ENCODE measurements around the gene PTPRD. TPM values are rescaled to one million over a fixed set of nuclear protein-coding genes. Genes with fewer than 3 reads are reported as not detected.

The PTPRD gene
- total RNA-seq (2014; rRNA removed; shearing (Covaris generic)) (58.0 and 61.2 TPM in 2 replicates), polyA plus RNA-seq (2016; fragmentation: Nextera tagmentation; extraction: Ambion mirVana) (7.9 and 11.5 TPM in 2 replicates)
- long read RNA-seq, partial matches to known transcripts: 0 of 1 reads
- long read RNA-seq, other reads (novel, unspliced or antisense): 1 of 1 reads

DNA sequence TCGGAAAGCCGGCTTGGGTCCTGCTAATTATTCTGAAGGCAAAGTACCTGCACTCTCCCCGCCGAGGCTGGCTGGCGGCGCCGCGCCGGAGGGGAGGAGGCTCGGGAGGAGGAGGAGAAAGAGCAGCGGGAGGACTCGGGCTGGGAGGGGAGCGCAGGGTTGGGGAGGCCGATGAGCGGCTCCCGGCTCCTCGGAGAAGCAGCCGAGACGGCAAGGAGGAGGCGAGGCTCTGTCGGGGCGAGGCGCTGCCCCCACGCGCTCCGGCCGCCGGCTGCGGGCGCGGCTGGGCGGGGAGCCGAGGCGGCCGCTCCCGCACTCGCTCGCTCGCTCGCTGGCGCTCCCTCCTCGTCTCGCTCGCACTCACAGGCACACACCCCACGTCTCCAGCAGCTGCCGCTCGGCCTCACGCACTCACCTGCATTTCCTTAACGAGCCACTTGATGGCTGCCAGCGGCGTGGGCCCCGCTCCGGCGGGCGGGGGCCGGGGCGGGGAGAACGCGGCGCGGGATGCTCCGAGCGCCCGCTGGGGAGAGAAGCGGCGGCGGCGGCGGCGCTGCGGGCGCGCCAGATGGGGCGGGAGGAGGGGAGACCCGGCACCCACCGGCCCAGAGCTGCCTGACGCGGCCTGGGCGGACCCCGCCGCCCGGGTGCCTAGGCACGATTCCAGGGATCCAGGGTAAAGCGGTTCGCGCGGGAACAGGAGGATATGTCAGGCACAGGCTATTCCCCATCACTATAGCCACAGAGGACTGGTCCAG is at the start of gene PTPRD:
Gene PTPRD, minus strand, starts transcription at position 362 of the 758 bp plus-strand sequence.
- Mint-ChIP-seq H3K27me3 (ENCODE audit: insufficient read depth, low read depth, poor library complexity) (peaks cover 20% of the 10 kb centered on the region), H3K27ac (no peak within 1 kb of the TSS)

DNA sequence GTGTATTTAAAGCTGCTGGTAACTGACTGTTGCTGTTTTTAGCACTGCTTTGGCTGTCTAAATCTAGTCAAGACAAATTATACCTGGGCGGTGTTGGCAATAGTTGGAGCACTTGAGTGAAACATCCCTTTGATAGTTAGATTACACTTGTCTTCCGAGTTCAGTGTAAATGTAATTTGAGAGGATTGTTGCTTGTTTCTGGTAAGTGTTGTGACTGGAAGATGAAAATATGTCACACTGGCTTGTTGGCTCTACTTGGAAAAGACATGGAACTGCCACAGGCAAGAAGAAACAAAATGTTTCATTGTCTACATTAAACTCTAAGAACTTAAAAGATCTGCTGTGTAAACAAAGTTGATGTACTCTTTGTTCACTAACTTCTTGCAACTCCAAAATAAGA is 49.2 kb upstream of the PTPRD start:
- Mint-ChIP-seq H3K9me3 (no peaks in the 10 kb centered on the region), H3K4me3 (no peak overlapping the region), H3K36me3 (ENCODE audit: low read depth) (no peaks in the 10 kb centered on the region), H3K27me3 (ENCODE audit: insufficient read depth, low read depth, poor library complexity) (no peaks in the 10 kb centered on the region), H3K27ac (no peak overlapping the region), H3K4me1 (no peaks in the 10 kb centered on the region)
- H4K20me1 ChIP-seq (replicated peaks; ENCODE audit: insufficient read depth): no peaks in the 10 kb centered on the region
- no peak overlapping the region for H3K27ac ChIP-seq (ENCODE audit: low read depth)
- no peak overlapping the region for H3K4me3 ChIP-seq
- no peaks in the 10 kb centered on the region for H3K27me3 ChIP-seq (ENCODE audit: insufficient read depth)
- no peaks in the 10 kb centered on the region for H3K36me3 ChIP-seq (ENCODE audit: insufficient read depth)
- no peak overlapping the region for H2AFZ ChIP-seq
- H3K79me2 ChIP-seq (replicated peaks; ENCODE audit: insufficient read depth): no peaks in the 10 kb centered on the region
- H3F3A ChIP-seq (replicated peaks; ENCODE audit: low read depth): no peaks in the 10 kb centered on the region
- DNase-seq (ENCODE audit: low spot score) (no peak), ATAC-seq (no peak)
- no peaks in the 10 kb centered on the region for H3K4me1 ChIP-seq (ENCODE audit: insufficient read depth)
- H3K9me2 ChIP-seq (ENCODE audit: insufficient read depth): no peaks in the 10 kb centered on the region
- H3K4me2 ChIP-seq: no peak overlapping the region
- TF ChIP-seq EZH2phosphoT487 (IDR thresholded peaks at IDR 0.05; ENCODE audit: unreplicated experiment) (no peak), ZNF114 (CRISPR knock-in tag; IDR thresholded peaks at IDR 0.05) (no peak), POLR2AphosphoS5 (IDR thresholded peaks at IDR 0.05; ENCODE audit: low read depth) (no peak), ZNF331 (CRISPR knock-in tag; IDR thresholded peaks at IDR 0.05; ENCODE audit: low read depth) (no peak), EZH2 (IDR thresholded peaks at IDR 0.05; ENCODE audit: low read depth, unreplicated experiment) (no peak), NANOG (IDR thresholded peaks at IDR 0.05; ENCODE audit: borderline replicate concordance) (no peak), JUNB (IDR thresholded peaks at IDR 0.05; ENCODE audit: unreplicated experiment) (no peak), CREB1 (CRISPR knock-in tag; IDR thresholded peaks at IDR 0.05; ENCODE audit: low read depth) (no peak)
- TF ChIP-seq, protein P1, sequence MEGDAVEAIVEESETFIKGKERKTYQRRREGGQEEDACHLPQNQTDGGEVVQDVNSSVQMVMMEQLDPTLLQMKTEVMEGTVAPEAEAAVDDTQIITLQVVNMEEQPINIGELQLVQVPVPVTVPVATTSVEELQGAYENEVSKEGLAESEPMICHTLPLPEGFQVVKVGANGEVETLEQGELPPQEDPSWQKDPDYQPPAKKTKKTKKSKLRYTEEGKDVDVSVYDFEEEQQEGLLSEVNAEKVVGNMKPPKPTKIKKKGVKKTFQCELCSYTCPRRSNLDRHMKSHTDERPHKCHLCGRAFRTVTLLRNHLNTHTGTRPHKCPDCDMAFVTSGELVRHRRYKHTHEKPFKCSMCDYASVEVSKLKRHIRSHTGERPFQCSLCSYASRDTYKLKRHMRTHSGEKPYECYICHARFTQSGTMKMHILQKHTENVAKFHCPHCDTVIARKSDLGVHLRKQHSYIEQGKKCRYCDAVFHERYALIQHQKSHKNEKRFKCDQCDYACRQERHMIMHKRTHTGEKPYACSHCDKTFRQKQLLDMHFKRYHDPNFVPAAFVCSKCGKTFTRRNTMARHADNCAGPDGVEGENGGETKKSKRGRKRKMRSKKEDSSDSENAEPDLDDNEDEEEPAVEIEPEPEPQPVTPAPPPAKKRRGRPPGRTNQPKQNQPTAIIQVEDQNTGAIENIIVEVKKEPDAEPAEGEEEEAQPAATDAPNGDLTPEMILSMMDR (conservative IDR thresholded peaks at IDR 0.05; ENCODE audit: low read depth in 2 of 2): no peak

More for the DNA sequence above, at the start of gene PTPRD:
- Histone ChIP-seq H3K27ac (ENCODE audit: low read depth) (no peak within 1 kb of the TSS), H3K4me1 (ENCODE audit: insufficient read depth) (peaks cover 8% of the 10 kb centered on the region), H3K27me3 (ENCODE audit: insufficient read depth) (peaks cover 50% of the 10 kb centered on the region), H3K79me2 (replicated peaks; ENCODE audit: insufficient read depth) (no peaks in the 10 kb centered on the region), H4K20me1 (replicated peaks; ENCODE audit: insufficient read depth) (no peaks in the 10 kb centered on the region), H3K4me3 (peak within 1 kb of the TSS; percentile 72), H3K9me2 (ENCODE audit: insufficient read depth) (no peaks in the 10 kb centered on the region), H3K36me3 (ENCODE audit: insufficient read depth) (no peaks in the 10 kb centered on the region), H3K4me2 (peak within 1 kb of the TSS; percentile 84), H3F3A (replicated peaks; ENCODE audit: low read depth) (no peaks in the 10 kb centered on the region), H2AFZ (peak within 1 kb of the TSS; percentile 91)
- Mint-ChIP-seq H3K36me3 (ENCODE audit: low read depth) (no peaks in the 10 kb centered on the region), H3K9me3 (no peaks in the 10 kb centered on the region), H3K4me1 (peaks cover 10% of the 10 kb centered on the region), H3K4me3 (peak within 1 kb of the TSS; percentile 94)
- ATAC-seq: peak; percentile 88
- TF ChIP-seq, protein P1 (conservative IDR thresholded peaks at IDR 0.05; ENCODE audit: low read depth in 2 of 2): peak; percentile 20 to 23; a peak in 3 of 4 replicates
- no peak for TF ChIP-seq ZNF114 (CRISPR knock-in tag; IDR thresholded peaks at IDR 0.05)
- peak; percentile 82 for DNase-seq (ENCODE audit: low spot score)
